Skeletal muscle satellite cell (primary cell): ENCODE measurements around the gene CLDN5.
"Not testable (repeated sequence)": the region's sequence is repeated elsewhere in the genome, so short reads cannot be mapped to it uniquely, and the experiment has no call there.

Source experiments
- H3K27me3 ChIP-seq: 2 replicates; pipeline ENCODE4 v1.7.0; 2013; ENCODE audit warnings: low read length; ENCODE audit not compliant: control insufficient read depth, insufficient read depth
- H3K36me3 ChIP-seq: 2 replicates; pipeline ENCODE4 v1.7.0; 2013; ENCODE audit warnings: mild to moderate bottlenecking, control low read depth, low read length; ENCODE audit not compliant: insufficient read depth
- H3K4me1 ChIP-seq: 2 replicates; pipeline ENCODE4 v1.7.0; 2013; ENCODE audit warnings: low read length; ENCODE audit not compliant: control insufficient read depth, insufficient read depth
- H3K4me2 ChIP-seq: 2 replicates; pipeline ENCODE4 v1.7.0; 2013; ENCODE audit warnings: mild to moderate bottlenecking, low read length
- H3K4me3 ChIP-seq: 2 replicates; pipeline ENCODE4 v1.7.0; 2013; ENCODE audit warnings: low read length
- H3K9ac ChIP-seq: 2 replicates; pipeline ENCODE4 v1.7.0; 2013; ENCODE audit warnings: mild to moderate bottlenecking, low read depth, low read length, moderate library complexity
- H3K9me3 ChIP-seq: replicated peaks from 2 replicates; pipeline ENCODE4 v1.7.0; 2013; ENCODE audit warnings: mild to moderate bottlenecking, control low read depth, low read length

CLDN5 gene

DNA sequence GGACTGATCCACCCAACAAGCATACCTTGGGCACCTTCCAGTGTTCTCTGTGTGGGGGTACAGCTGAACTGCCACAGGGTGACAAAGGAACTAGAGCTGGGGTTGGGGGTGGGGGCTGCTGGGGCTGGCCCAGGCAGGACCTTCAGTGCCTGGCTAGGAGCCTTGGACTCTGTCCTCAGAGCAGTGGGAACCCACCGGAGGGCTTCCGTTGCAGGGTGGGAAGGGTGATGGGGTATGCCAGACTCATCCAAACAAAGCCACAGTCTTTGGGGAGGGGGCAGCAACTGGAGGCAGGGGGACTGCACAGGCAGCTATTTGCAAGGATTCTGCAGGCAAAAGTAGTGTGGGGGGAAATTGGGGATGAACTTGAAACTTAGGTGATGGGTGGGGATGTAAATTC lies 35.7 kb upstream of the CLDN5 start:
- no peak overlapping the region for H3K9ac ChIP-seq
- H3K4me3 ChIP-seq: no peak overlapping the region
- peaks cover 19% of the 10 kb centered on the region for H3K27me3 ChIP-seq

DNA sequence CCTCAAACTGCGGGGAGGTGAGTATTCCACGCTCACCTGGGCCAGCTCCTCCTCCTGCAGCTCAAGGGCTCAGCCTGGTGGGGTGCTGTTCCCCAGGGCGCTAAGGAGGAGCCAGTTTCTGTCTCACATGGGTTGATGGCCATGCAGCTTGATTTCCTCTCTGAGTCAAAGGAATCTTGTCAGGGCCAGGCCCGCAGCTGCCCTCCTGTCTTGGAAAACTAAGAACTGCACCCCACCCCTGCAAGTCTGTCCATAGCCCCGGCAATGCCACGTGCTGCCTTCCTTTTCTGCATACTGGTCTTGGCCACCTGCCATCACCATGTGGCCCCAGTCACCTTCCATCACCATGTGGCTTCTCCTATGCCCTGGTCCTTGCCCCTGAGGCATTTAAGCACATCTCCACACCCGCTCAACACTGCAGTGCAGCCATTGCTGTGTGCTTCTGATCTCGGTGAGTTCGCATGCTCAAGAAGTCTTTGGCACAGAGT lies 35.2 kb upstream of the CLDN5 start:
- no peak overlapping the region for H3K4me3 ChIP-seq
- H3K9ac ChIP-seq: no peak overlapping the region
- peaks cover 14% of the 10 kb centered on the region for H3K27me3 ChIP-seq
- no peaks in the 10 kb centered on the region for H3K36me3 ChIP-seq
- H3K4me1 ChIP-seq: no peaks in the 10 kb centered on the region
- no peaks in the 10 kb centered on the region for H3K9me3 ChIP-seq
- H3K4me2 ChIP-seq: no peak overlapping the region

More for the DNA sequence above, 35.7 kb upstream of the CLDN5 start:
- H3K36me3 ChIP-seq: no peaks in the 10 kb centered on the region
- H3K9me3 ChIP-seq: no peaks in the 10 kb centered on the region
- H3K4me2 ChIP-seq: no peak overlapping the region
- H3K4me1 ChIP-seq: no peaks in the 10 kb centered on the region

DNA sequence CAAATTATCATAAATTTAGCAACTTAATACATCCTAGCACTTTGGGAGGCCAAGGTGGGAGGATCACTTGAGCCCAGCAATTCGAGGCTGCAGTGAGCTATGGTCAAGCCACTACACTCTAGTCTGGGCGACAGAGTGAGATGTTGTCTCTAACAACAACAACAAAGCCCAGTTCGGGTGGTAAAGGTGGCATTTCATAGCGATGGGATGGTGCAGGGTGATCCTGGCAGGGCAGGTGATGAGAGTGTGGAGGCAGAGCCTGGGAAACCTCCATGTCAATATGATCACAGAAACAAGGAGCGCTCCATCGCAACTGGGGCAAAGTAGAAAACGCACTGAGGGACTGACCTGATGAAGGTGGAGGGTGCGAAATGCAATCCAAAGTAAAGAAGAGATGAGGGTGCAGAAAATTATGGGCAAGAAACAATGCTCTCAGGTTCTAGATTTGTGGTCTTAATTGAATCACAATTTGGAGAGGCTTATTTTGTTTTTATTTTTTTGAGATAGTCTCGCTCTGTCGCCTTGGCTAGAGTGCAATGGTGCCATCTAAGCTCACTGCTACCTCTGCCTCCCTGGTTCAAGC lies 32.8 kb upstream of the CLDN5 start:
- no peaks in the 10 kb centered on the region for H3K36me3 ChIP-seq
- H3K4me3 ChIP-seq: no peak overlapping the region
- no peak overlapping the region for H3K9ac ChIP-seq
- no peaks in the 10 kb centered on the region for H3K4me1 ChIP-seq
- H3K4me2 ChIP-seq: no peak overlapping the region
- H3K27me3 ChIP-seq: peaks cover 15% of the 10 kb centered on the region
- no peaks in the 10 kb centered on the region for H3K9me3 ChIP-seq

DNA sequence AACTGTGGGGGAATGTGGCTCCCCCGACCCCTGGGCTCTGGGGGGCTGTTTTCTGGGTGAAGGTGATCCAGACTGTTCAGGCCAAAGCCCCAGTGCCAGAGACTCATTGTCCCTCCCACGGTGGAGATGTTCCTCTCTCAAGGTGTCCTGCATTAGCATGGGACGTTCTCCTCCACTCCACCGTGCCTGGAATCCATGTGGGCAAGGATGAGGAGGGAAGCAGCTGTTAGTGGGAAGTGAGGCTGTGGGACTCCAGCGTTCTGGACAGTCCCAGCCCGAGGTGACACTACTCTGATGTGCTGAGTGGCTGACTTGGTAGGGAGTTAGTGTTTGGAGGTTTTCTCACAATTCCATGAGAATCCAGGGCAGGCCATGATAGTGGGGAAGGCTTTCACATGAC lies 31.4 kb upstream of the CLDN5 start:
- H3K4me3 ChIP-seq: no peak overlapping the region
- peaks cover 23% of the 10 kb centered on the region for H3K27me3 ChIP-seq
- no peak overlapping the region for H3K9ac ChIP-seq
- H3K9me3 ChIP-seq: no peaks in the 10 kb centered on the region
- H3K36me3 ChIP-seq: no peaks in the 10 kb centered on the region
- no peaks in the 10 kb centered on the region for H3K4me1 ChIP-seq
- H3K4me2 ChIP-seq: no peak overlapping the region

DNA sequence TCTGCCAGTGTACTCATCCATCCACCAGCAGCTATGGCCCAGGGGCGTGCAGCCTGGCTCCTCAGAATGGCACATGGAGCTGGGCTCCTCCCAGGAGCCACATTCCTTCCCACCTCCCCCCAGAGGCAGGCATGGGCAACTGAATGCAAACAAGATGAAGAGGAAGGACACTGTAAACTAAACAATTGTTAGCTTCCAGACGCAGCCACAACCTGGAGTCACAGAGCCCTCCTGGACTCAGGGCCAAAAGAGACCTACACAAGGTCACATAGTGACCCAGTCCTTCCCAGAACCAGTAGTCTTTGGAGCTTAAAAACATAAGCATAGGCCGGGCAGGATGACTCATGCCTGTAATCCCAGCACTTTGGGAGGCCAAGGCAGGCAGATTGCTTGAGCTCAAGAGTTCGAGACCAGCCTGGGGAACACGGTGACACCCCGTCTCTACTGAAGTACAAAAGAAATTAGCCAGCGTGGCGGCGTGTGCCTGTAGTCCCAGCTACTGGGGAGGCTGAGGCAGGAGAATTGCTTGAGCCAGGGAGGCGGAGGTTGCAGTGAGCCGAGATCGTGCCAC lies 30.7 kb upstream of the CLDN5 start:
- H3K9ac ChIP-seq: no peak overlapping the region

DNA sequence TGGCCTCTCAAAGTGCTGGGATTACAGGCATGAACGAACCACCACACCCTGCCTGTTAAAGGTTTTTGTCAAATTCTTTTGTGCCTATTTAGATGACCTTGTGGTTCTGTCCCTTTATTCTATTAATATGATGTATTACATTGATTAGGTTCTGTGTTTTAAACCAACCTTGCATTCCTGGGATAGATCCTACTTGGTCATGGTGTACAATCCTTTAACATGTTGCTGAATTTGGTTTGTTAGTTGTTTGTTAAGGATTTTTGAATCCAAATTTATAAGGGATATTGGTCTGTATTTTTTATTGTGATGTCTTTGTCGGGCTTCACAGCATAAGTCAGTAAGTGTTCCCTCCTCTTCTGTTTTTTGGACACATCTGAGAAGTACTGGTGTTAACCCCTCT lies 29.0 kb upstream of the CLDN5 start:
- Histone ChIP-seq H3K27me3 (peaks cover 16% of the 10 kb centered on the region), H3K9ac (no peak overlapping the region), H3K9me3 (no peaks in the 10 kb centered on the region), H3K36me3 (no peaks in the 10 kb centered on the region), H3K4me2 (no peak overlapping the region), H3K4me3 (no peak overlapping the region), H3K4me1 (no peaks in the 10 kb centered on the region)

More for the DNA sequence above, 30.7 kb upstream of the CLDN5 start:
- no peak overlapping the region for H3K4me2 ChIP-seq
- no peaks in the 10 kb centered on the region for H3K36me3 ChIP-seq
- H3K27me3 ChIP-seq: peaks cover 17% of the 10 kb centered on the region
- H3K4me3 ChIP-seq: no peak overlapping the region
- H3K4me1 ChIP-seq: no peaks in the 10 kb centered on the region
- H3K9me3 ChIP-seq: no peaks in the 10 kb centered on the region

DNA sequence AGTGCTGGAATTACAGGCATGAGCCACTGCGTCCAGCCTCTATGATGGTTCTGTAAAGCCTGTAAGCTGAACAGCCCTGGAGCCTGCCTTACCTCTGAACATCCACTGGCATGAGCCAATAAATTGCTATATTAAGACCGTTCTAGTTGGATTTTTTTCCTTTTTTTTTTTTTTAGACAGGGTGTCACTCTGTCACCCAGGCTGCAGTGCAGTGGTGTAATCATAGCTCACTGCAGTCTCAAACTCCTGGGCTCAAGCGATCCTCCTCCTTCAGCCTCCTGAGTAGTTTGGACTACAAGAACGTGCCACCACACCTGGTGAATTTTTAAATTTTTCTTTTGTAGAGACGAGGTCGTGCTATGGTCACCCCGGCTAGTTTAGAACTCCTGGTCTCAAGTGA lies 26.2 kb upstream of the CLDN5 start:
- peaks cover 16% of the 10 kb centered on the region for H3K27me3 ChIP-seq
- H3K4me1 ChIP-seq: no peaks in the 10 kb centered on the region
- H3K36me3 ChIP-seq: no peaks in the 10 kb centered on the region
- no peaks in the 10 kb centered on the region for H3K9me3 ChIP-seq
- no peak overlapping the region for H3K9ac ChIP-seq
- no peak overlapping the region for H3K4me2 ChIP-seq
- no peak overlapping the region for H3K4me3 ChIP-seq

DNA sequence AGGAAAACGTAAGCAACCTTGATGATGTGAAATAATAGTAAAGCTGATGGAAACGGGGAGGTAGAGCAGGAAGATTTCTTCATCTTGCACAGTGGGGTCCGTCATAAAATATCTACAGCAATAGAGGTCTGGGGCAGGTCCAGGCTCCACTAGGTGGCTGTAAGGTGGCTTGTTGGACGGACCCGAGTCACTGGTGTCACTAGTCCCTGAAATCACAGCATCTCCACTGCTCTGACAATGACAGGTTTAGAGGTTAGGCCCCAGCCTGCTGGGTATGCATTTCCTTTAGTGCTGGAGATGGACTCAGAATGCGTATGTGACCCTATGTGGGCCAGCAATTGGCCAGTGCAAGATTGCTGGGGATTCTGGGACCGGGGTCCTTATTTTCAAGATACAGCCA lies 25.2 kb upstream of the CLDN5 start:
- Histone ChIP-seq H3K4me2 (no peak overlapping the region), H3K9ac (no peak overlapping the region), H3K4me1 (no peaks in the 10 kb centered on the region), H3K27me3 (peaks cover 21% of the 10 kb centered on the region), H3K4me3 (no peak overlapping the region), H3K36me3 (no peaks in the 10 kb centered on the region), H3K9me3 (no peaks in the 10 kb centered on the region)

DNA sequence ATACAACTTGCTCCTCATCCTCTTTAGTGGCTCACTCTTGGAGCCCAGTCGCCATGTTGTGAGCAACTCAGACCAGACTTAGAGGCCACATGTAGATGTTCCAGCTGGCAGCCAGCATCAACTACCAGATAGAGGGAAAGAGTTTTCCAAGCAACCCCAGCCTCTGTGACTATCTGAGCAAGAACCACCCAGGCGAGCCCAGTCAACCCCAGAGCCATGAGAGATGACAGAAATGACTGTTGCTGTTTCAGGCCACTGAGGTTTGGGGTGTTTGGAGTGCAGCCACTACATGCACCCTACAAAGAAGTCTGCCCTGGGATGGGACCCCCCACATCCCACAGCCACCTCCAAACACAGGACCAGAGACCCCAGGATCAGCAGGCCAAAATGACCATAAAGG lies 24.8 kb upstream of the CLDN5 start:
- Histone ChIP-seq H3K4me3 (no peak overlapping the region), H3K9me3 (no peaks in the 10 kb centered on the region), H3K36me3 (no peaks in the 10 kb centered on the region), H3K4me1 (no peaks in the 10 kb centered on the region), H3K9ac (no peak overlapping the region), H3K27me3 (peaks cover 23% of the 10 kb centered on the region), H3K4me2 (no peak overlapping the region)

DNA sequence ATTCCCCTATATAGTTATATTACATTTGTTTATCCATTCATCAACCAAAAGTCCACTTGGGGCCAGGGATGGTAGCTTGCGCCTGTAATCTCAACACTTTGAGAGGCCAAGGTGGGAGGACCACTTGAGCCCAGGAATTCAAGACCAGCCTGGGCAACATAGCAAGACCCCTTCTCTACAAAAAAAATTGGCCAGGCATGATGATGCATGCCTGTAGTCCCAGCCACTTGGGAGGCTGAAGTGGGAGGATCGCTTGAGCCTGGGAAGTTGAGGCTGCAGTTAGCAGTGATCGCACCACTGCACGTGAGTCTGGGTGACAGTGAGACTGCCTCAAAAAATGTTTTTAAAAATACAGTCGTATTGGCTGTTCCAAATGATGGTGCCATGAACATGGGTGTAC lies 24.2 kb upstream of the CLDN5 start:
- not testable (repeated sequence) for H3K9ac ChIP-seq, H3K9me3 ChIP-seq, H3K4me2 ChIP-seq, H3K36me3 ChIP-seq, H3K4me3 ChIP-seq, H3K4me1 ChIP-seq
- peaks cover 23% of the 10 kb centered on the region for H3K27me3 ChIP-seq

DNA sequence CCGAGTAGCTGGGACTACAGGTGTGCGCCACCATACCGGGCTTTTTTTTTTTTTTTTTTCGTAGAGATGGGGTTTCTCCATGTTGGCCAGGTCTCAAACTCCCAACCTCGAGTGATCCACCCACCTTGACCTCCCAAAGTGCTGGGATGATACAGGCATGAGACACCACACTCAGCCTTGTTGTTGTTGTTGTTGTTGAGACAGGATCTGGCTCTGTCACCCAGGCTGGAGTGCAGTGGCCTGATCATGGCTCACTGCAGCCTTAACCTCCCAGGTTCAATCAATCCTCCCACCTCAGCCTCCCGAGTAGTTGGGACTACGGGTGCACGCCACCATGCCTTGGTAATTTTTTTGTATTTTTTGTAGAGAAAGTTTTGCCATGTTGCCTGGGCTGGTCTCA lies 23.4 kb upstream of the CLDN5 start:
- no peaks in the 10 kb centered on the region for H3K36me3 ChIP-seq
- H3K9me3 ChIP-seq: no peaks in the 10 kb centered on the region
- H3K4me3 ChIP-seq: no peak overlapping the region
- H3K4me1 ChIP-seq: no peaks in the 10 kb centered on the region
- peaks cover 23% of the 10 kb centered on the region for H3K27me3 ChIP-seq
- no peak overlapping the region for H3K4me2 ChIP-seq
- H3K9ac ChIP-seq: no peak overlapping the region

DNA sequence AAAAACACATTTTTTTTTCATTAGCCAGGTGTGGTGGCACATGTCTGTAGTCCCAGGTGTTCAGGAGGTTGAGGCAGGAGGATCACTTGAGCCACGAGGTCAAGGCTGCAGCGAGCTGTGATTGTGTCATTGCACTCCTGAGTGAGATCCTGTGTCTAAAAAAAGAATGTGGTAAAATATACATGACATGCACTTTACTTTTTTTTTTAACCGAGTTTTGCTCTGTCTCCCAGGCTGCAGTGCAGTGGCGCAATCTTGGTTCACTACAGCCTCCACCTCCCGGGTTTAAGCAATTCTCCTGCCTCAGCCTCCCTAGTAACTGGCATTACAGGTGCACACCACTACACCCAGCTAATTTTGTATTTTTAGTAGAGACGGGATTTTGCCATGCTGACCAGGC lies 22.5 kb upstream of the CLDN5 start:
- H3K36me3 ChIP-seq: no peaks in the 10 kb centered on the region
- no peak overlapping the region for H3K9ac ChIP-seq
- H3K4me3 ChIP-seq: no peak overlapping the region
- no peak overlapping the region for H3K4me2 ChIP-seq
- peaks cover 18% of the 10 kb centered on the region for H3K27me3 ChIP-seq
- no peaks in the 10 kb centered on the region for H3K4me1 ChIP-seq
- H3K9me3 ChIP-seq: no peaks in the 10 kb centered on the region
